Neuronal stem cell (in vitro differentiated cells): Measurements from ENCODE around the gene CASP9. TPM values are rescaled to one million over a fixed set of nuclear protein-coding genes. Genes with fewer than 3 reads are reported as not detected.

Experiments used
- DNase-seq: peaks from one replicate; pipeline ENCODE4 v3.0.0-alpha.2; 2013; ENCODE audit warnings: low spot score
- H2AFZ ChIP-seq: one replicate; pipeline ENCODE4 v1.6.1; 2013; ENCODE audit warnings: mild to moderate bottlenecking, low read length, inconsistent platforms
- H2AK5ac ChIP-seq: 2 replicates; pipeline ENCODE4 v1.6.1; 2013; ENCODE audit warnings: low read depth, mild to moderate bottlenecking, inconsistent platforms, low read length, moderate library complexity, mixed read lengths
- H2BK120ac ChIP-seq: 2 replicates; pipeline ENCODE4 v1.6.1; 2013; ENCODE audit warnings: low read depth, mild to moderate bottlenecking, inconsistent platforms, low read length, moderate library complexity, mixed read lengths
- H2BK12ac ChIP-seq: one replicate; pipeline ENCODE4 v1.6.1; 2013; ENCODE audit warnings: low read length, inconsistent platforms
- H2BK15ac ChIP-seq: 2 replicates; pipeline ENCODE4 v1.6.1; 2013; ENCODE audit warnings: mild to moderate bottlenecking, low read length, inconsistent platforms, mixed read lengths
- H2BK5ac ChIP-seq: one replicate; pipeline ENCODE4 v1.6.1; 2013; ENCODE audit warnings: inconsistent platforms, mild to moderate bottlenecking, low read length, moderate library complexity
- H3K14ac ChIP-seq: one replicate; pipeline ENCODE4 v1.6.1; 2013; ENCODE audit warnings: low read length, inconsistent platforms
- H3K18ac ChIP-seq: 2 replicates; pipeline ENCODE4 v1.6.1; 2013; ENCODE audit warnings: low read length, inconsistent platforms
- H3K23ac ChIP-seq: 2 replicates; pipeline ENCODE4 v1.6.1; 2013; ENCODE audit warnings: low read depth, mild to moderate bottlenecking, mixed read lengths, low read length, inconsistent platforms; ENCODE audit not compliant: poor library complexity
- H3K27ac ChIP-seq: replicated peaks from 3 replicates; pipeline ENCODE4 v1.5.1; 2013; ENCODE audit warnings: low read length, inconsistent platforms
- H3K27me3 ChIP-seq, 3 experiments: 2 replicates each; pipeline ENCODE4 v1.6.1; 2013; ENCODE audit warnings: low read length in 3 of 3, mild to moderate bottlenecking in 2 of 3, inconsistent platforms in 1 of 3, low read depth in 1 of 3, mixed read lengths in 1 of 3, moderate library complexity in 1 of 3; ENCODE audit not compliant: control insufficient read depth in 3 of 3, insufficient read depth in 3 of 3
- H3K36me3 ChIP-seq, 2 donors: replicated peaks in 1 of 2; 2 replicates each; pipeline ENCODE4 v1.6.1; 2013; ENCODE audit warnings: low read length in 2 of 2; ENCODE audit not compliant: control insufficient read depth in 2 of 2, insufficient read depth in 2 of 2
- H3K4ac ChIP-seq: 2 replicates; pipeline ENCODE4 v1.6.1; 2013; ENCODE audit warnings: inconsistent platforms, mild to moderate bottlenecking, low read length, moderate library complexity
- H3K4me1 ChIP-seq, 2 donors: 1 replicate in 1 of 2; 2 replicates in 1 of 2; pipeline ENCODE4 v1.6.1; 2013; ENCODE audit warnings: low read length in 2 of 2, low read depth in 1 of 2; ENCODE audit not compliant: control insufficient read depth in 2 of 2, insufficient read depth in 1 of 2
- H3K4me2 ChIP-seq: one replicate; pipeline ENCODE4 v1.6.1; 2013; ENCODE audit warnings: mild to moderate bottlenecking, low read length, inconsistent platforms; ENCODE audit not compliant: insufficient read depth, poor library complexity, severe bottlenecking
- H3K4me3 ChIP-seq, 2 donors: 2 replicates each; pipeline ENCODE4 v1.5.1; 2013; ENCODE audit warnings: low read length in 2 of 2, mild to moderate bottlenecking in 2 of 2, inconsistent platforms in 1 of 2, moderate library complexity in 1 of 2
- H3K79me1 ChIP-seq: one replicate; pipeline ENCODE4 v1.6.1; 2013; ENCODE audit warnings: low read depth, mild to moderate bottlenecking, inconsistent platforms, low read length, moderate library complexity
- H3K9ac ChIP-seq: one replicate; pipeline ENCODE4 v1.6.1; 2013; ENCODE audit warnings: mild to moderate bottlenecking, low read depth, low read length, inconsistent platforms; ENCODE audit not compliant: poor library complexity
- H3K9me3 ChIP-seq, 2 donors: replicated peaks in 1 of 2; 2 replicates each; pipeline versions ENCODE3 to v1.6.1; 2013; ENCODE audit warnings: low read length in 2 of 2, mild to moderate bottlenecking in 2 of 2, inconsistent platforms in 1 of 2, low read depth in 1 of 2, mixed read lengths in 1 of 2, moderate library complexity in 1 of 2; ENCODE audit not compliant: control insufficient read depth in 2 of 2, insufficient read depth in 1 of 2
- H4K8ac ChIP-seq: one replicate; pipeline ENCODE4 v1.6.1; 2013; ENCODE audit warnings: low read depth, mild to moderate bottlenecking, inconsistent platforms, low read length, moderate library complexity
- H4K91ac ChIP-seq: one replicate; pipeline ENCODE4 v1.6.1; 2013; ENCODE audit warnings: low read length, low read depth, mild to moderate bottlenecking, inconsistent platforms; ENCODE audit not compliant: poor library complexity
- WGBS, 2 donors: extraction: QIAGEN DNeasy Blood & Tissue Kit; methylation state at CpG; one replicate each; pipeline ENCODE4 v1.1.7; 2013; ENCODE audit warnings: missing lambda C conversion rate in 2 of 2, mixed read lengths in 1 of 2; ENCODE audit not compliant: insufficient read length in 2 of 2, insufficient replicate concordance in 1 of 2; ENCODE audit errors: extremely low coverage in 2 of 2; 5-methylcytosine and 5-hydroxymethylcytosine counted together
- polyA plus RNA-seq, 2 experiments: library from polyadenylated mRNA; stranded (reverse); fragments of 200-250 nt; gene quantifications; one replicate each; pipeline ENCODE4 v1.2.3, GENCODE V29; 2013

CASP9 gene
- 7.5 TPM for polyA plus RNA-seq (2013, experiment 1 of 2)
- polyA plus RNA-seq (2013, experiment 2 of 2), result 6.9 TPM

DNA sequence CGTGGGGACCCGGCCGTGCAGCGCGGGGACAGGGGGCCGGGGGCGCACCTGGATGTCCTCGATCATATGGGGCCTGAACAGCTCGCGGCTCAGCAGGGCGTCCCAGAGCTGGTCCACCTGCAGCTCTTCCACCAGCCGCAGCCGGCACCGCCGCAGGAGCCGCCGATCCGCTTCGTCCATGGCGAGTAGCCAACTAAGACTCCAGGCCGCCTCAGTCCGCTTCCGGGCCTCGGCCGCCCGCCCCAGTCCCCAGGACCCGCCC is at the start of gene CASP9:
CASP9 (minus strand) TSS at position 195 of the 262 bp plus-strand sequence; CDS start at position 180, 15 bp downstream.
- Histone ChIP-seq H2BK5ac (no peak within 1 kb of the TSS), H3K18ac (peak within 1 kb of the TSS; percentile 100), H3K4ac (no peak within 1 kb of the TSS), H3K9me3 (no peaks in the 10 kb centered on the region), H3K79me1 (no peaks in the 10 kb centered on the region), H3K4me2 (peak within 1 kb of the TSS; percentile 68), H2BK15ac (peak within 1 kb of the TSS; percentile 63), H3K27ac (peak within 1 kb of the TSS; percentile 97), H2BK12ac (peak within 1 kb of the TSS; percentile 93), H4K91ac (peak within 1 kb of the TSS; percentile 82), H2AK5ac (no peak within 1 kb of the TSS), H2AFZ (peak within 1 kb of the TSS; percentile 99), H3K4me3 (peak within 1 kb of the TSS; percentile 81 to 98), H4K8ac (no peak within 1 kb of the TSS), H3K36me3 (no peaks in the 10 kb centered on the region), H3K9ac (peak within 1 kb of the TSS; percentile 91), H3K27me3 (no peaks in the 10 kb centered on the region), H2BK120ac (no peak within 1 kb of the TSS), H3K14ac (peak within 1 kb of the TSS; percentile 92), H3K23ac (peak within 1 kb of the TSS; percentile 98), H3K4me1 (peaks cover 4 to 11% of the 10 kb centered on the region in 2 donors)
- no peak for DNase-seq
- no CpG with 5 or more reads among the region's 27 CpGs for WGBS, 2 donors

DNA sequence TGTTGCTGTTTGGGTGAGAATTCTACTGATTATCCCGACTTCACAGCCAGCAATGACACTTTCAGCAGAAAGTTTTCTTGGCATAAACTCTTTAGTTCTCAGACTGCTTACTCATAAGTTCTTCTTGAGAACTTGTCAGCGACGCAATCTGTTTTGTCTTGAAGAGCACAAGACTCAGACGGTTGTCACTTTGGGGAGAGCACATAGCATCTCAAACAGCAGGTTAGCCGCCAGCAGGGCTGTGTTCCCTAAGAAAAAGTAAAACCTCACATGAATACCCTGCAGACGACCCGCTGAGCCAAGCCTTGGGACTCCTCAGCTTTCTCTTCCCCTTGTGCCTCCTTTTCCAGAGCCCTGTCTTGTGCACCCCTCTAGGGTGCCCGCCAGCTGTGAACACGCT is 49.5 kb upstream of the CASP9 start:
- Histone ChIP-seq H3K18ac (no peak overlapping the region), H2BK5ac (no peak overlapping the region), H2AFZ (no peak overlapping the region), H3K4ac (no peak overlapping the region), H2BK120ac (no peak overlapping the region), H2BK12ac (no peak overlapping the region), H3K14ac (no peak overlapping the region), H3K27ac (no peak overlapping the region), H3K36me3 (peaks cover 9 to 44% of the 10 kb centered on the region in 2 donors), H3K9me3 (no peaks in the 10 kb centered on the region), H2AK5ac (no peak overlapping the region), H4K8ac (no peak overlapping the region), H3K23ac (no peak overlapping the region), H3K9ac (no peak overlapping the region), H3K4me3 (no peak overlapping the region), H3K79me1 (no peaks in the 10 kb centered on the region), H4K91ac (no peak overlapping the region), H3K27me3 (no peaks in the 10 kb centered on the region), H2BK15ac (no peak overlapping the region), H3K4me2 (no peak overlapping the region), H3K4me1 (no peaks in the 10 kb centered on the region)
- no peak for DNase-seq
- WGBS, 2 donors, result no CpG with 5 or more reads among the region's 9 CpGs

DNA sequence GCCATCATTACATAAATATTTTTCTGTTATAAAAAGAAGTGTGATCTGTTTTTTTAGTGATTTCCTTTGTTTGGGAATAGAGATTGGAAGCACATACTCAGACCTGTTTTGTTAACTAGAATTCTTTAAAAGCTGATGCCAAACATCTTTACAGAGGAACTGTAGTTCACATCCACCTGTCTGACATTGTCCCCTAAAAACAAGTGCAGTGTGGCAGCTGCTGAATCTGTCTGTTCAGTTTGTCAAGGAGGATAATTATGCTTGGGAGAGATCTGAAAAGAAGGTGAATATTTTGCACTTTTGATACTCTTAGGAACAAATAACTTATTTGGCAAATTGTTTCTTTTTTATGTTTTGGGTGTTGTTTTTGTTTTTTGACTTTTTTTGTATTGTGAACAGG is 47.3 kb upstream of the CASP9 start:
- Histone ChIP-seq H3K9ac (no peak overlapping the region), H3K27ac (no peak overlapping the region), H3K79me1 (no peaks in the 10 kb centered on the region), H2BK15ac (no peak overlapping the region), H3K27me3 (no peaks in the 10 kb centered on the region), H3K4me2 (no peak overlapping the region), H2AK5ac (no peak overlapping the region), H2BK12ac (no peak overlapping the region), H2BK120ac (no peak overlapping the region), H3K9me3 (no peaks in the 10 kb centered on the region), H3K4ac (no peak overlapping the region), H4K91ac (no peak overlapping the region), H2AFZ (no peak overlapping the region), H2BK5ac (no peak overlapping the region), H3K18ac (no peak overlapping the region), H3K4me3 (no peak overlapping the region), H3K36me3 (peaks cover 21 to 66% of the 10 kb centered on the region in 2 donors), H3K4me1 (no peaks in the 10 kb centered on the region), H3K14ac (no peak overlapping the region), H4K8ac (no peak overlapping the region), H3K23ac (no peak overlapping the region)
- DNase-seq, result no peak

DNA sequence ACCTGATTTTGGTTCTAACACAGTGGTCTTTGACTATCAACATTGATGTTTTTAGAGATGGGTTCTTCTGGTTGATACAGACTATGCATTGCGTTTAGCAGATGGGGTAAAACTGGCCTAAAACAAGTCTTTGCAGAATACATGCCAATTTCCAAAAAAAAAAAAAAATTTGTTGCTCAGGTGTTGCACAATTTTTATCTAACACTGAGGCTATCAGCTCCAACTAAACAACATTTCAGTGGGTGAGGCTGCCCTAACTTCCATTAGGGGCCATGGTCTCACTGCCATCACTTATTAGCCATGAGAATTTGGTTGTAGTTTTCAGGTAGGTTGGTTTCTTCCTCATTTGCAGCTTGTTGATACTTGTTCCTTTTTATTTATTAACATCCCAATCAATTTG is 46.8 kb upstream of the CASP9 start:
- peaks cover 24 to 70% of the 10 kb centered on the region in 2 donors for H3K36me3 ChIP-seq

More for the DNA sequence above, 46.8 kb upstream of the CASP9 start:
- no peak overlapping the region for H2BK12ac ChIP-seq
- no peak overlapping the region for H3K9ac ChIP-seq
- H2AK5ac ChIP-seq, result no peak overlapping the region
- no peak overlapping the region for H2BK5ac ChIP-seq
- no peak overlapping the region for H2BK120ac ChIP-seq
- no peak overlapping the region for H4K8ac ChIP-seq
- no peak overlapping the region for H3K27ac ChIP-seq
- H3K14ac ChIP-seq, result no peak overlapping the region
- no peak overlapping the region for H3K23ac ChIP-seq
- H3K27me3 ChIP-seq, result no peaks in the 10 kb centered on the region
- no peak overlapping the region for H2AFZ ChIP-seq
- no peak overlapping the region for H3K4me2 ChIP-seq
- DNase-seq, result no peak
- H4K91ac ChIP-seq, result no peak overlapping the region
- H3K79me1 ChIP-seq, result no peaks in the 10 kb centered on the region
- no peak overlapping the region for H3K4ac ChIP-seq
- H2BK15ac ChIP-seq, result no peak overlapping the region
- no peaks in the 10 kb centered on the region for H3K9me3 ChIP-seq
- no peak overlapping the region for H3K18ac ChIP-seq
- no peaks in the 10 kb centered on the region for H3K4me1 ChIP-seq
- no CpG with 5 or more reads among the region's 1 CpG for WGBS, 2 donors
- no peak overlapping the region for H3K4me3 ChIP-seq
